Mucosa of descending colon (tissue), 3 donors: ENCODE data around the gene HOXC9. TPM values are rescaled to one million over a fixed set of nuclear protein-coding genes. Genes with fewer than 3 reads are reported as not detected.
A peak's percentile ranks its signal among the peaks of the same experiment; 100 is the strongest.

ENCODE experiments used
- ATAC-seq: fragments of 200-7000 bp; cut with Tn5 transposase; one replicate; pipeline ENCODE4 v1.9.1; 2020; ENCODE audit warnings: mild to moderate bottlenecking, moderate library complexity
- DNase-seq, 3 donors: peaks; one replicate each; pipeline ENCODE4 v3.0.0-alpha.2; 2020
- H3K36me3 ChIP-seq: fragments of 200-600 bp; one replicate; pipeline ENCODE4 v1.8.0; 2021; ENCODE audit warnings: low read depth, mild to moderate bottlenecking
- H3K4me1 ChIP-seq: fragments of 200-600 bp; one replicate; pipeline ENCODE4 v1.8.0; 2021; ENCODE audit warnings: low read depth, mild to moderate bottlenecking
- H3K4me3 ChIP-seq: fragments of 200-600 bp; one replicate; pipeline ENCODE4 v1.8.0; 2021; ENCODE audit warnings: mild to moderate bottlenecking
- H3K9me3 ChIP-seq: fragments of 200-600 bp; one replicate; pipeline ENCODE4 v1.8.0; 2021; ENCODE audit warnings: mild to moderate bottlenecking
- CTCF ChIP-seq: fragments of 200-600 bp; IDR thresholded peaks from one replicate; pipeline ENCODE4 v1.8.0; 2022; ENCODE audit warnings: antibody characterized with exemption, mild to moderate bottlenecking
- intact Hi-C, 2 donors: fragments of 100-400 bp; cut with DNase I in 1 of 2; cut with micrococcal nuclease in 1 of 2; formaldehyde crosslinking; loops; one replicate each; pipeline versions ENCODE4 v1.11.0 to v1.11.1; 2022; cut with DNase I, micrococcal nuclease
- total RNA-seq, 3 donors: library from RNA; stranded (reverse); fragmentation: NEBNext Ultra II Directional in 2 of 3; extraction: Animal tissue kit (Norgen Biotek cat#: 25700) in 2 of 3; gene quantifications; one replicate each; pipeline versions ENCODE4 v1.2.1 to v1.2.4, GENCODE V29; 2021 to 2023
- donor health status: DM: no; HTN: no; CAD: no; lungs with moderate emphysema.
- donor health status: DM: no; HTN: no; CAD: no.
- donor health status: DM: no; HTN: yes; CAD: no.

The HOXC9 gene
- total RNA-seq, 3 donors from 2014 or later, result not detected

- intact Hi-C loops, result no loop called here
- ATAC-seq, result no peak
- no peak for TF ChIP-seq CTCF
- peak in 1 of 3 donors; percentile 18 for DNase-seq
- H3K4me3 ChIP-seq, result no peak overlapping the region
- H3K9me3 ChIP-seq, result no peaks in the 10 kb centered on the region
- H3K4me1 ChIP-seq, result peaks cover 9% of the 10 kb centered on the region
- H3K36me3 ChIP-seq, result no peaks in the 10 kb centered on the region
Observed at GRCh38 chr12:54003625-54004024, 3.7 kb downstream of the HOXC9 start.

GRCh38 chr12:54004063-54004840 is 4.3 kb downstream of the HOXC9 start:
- H3K4me3 ChIP-seq, result no peak overlapping the region
- DNase-seq (peak in 1 of 3 donors; percentile 39), ATAC-seq (no peak)
- intact Hi-C loops, result no loop called here
- no peaks in the 10 kb centered on the region for H3K36me3 ChIP-seq
- no peaks in the 10 kb centered on the region for H3K9me3 ChIP-seq
- H3K4me1 ChIP-seq, result peaks cover 12% of the 10 kb centered on the region
- no peak for TF ChIP-seq CTCF

GRCh38 chr12:54004841-54005530 is 5.0 kb downstream of the HOXC9 start:
- ATAC-seq, result no peak
- intact Hi-C loops, result loop anchor here (5.0 kb wide), 2 partner anchors 187 to 197 kb away; no protein-coding TSS in a partner anchor
- H3K36me3 ChIP-seq, result no peaks in the 10 kb centered on the region
- H3K4me1 ChIP-seq, result peaks cover 10% of the 10 kb centered on the region
- TF ChIP-seq CTCF, result no peak
- H3K4me3 ChIP-seq, result no peak overlapping the region
- H3K9me3 ChIP-seq, result no peaks in the 10 kb centered on the region
- peak in 1 of 3 donors; percentile 47 for DNase-seq

- Histone ChIP-seq H3K4me3 (no peak overlapping the region), H3K4me1 (peaks cover 5% of the 10 kb centered on the region), H3K9me3 (no peaks in the 10 kb centered on the region), H3K36me3 (no peaks in the 10 kb centered on the region)
- no peak for TF ChIP-seq CTCF
- peak in 1 of 3 donors; percentile 47 for DNase-seq
- intact Hi-C loops, result loop anchor here (5.0 kb wide), 2 partner anchors 187 to 197 kb away; no protein-coding TSS in a partner anchor
- ATAC-seq, result no peak
Observed at GRCh38 chr12:54005531-54005852, 5.5 kb downstream of the HOXC9 start.

- Histone ChIP-seq H3K4me3 (no peak overlapping the region), H3K9me3 (no peaks in the 10 kb centered on the region), H3K36me3 (no peaks in the 10 kb centered on the region), H3K4me1 (peaks cover 5% of the 10 kb centered on the region)
- peak; percentile 73 for TF ChIP-seq CTCF
- peak; percentile 93 for ATAC-seq
- intact Hi-C loops, result loop anchor here (5.0 kb wide), 2 partner anchors 186 to 196 kb away; no protein-coding TSS in a partner anchor
- peak; percentile 82 to 91 (median 89) for DNase-seq
Observed at GRCh38 chr12:54005853-54006558, 6.0 kb downstream of the HOXC9 start.
